AG09309 (cell line): ENCODE measurements around the gene BPIFB3.
"Not testable (repeated sequence)": the region's sequence is repeated elsewhere in the genome, so short reads cannot be mapped to it uniquely, and the experiment has no call there.

Source experiments
- DNase-seq: peaks from one replicate; pipeline ENCODE4 v3.0.0-alpha.2; 2010; ENCODE audit warnings: low read depth
- H3K4me3 ChIP-seq: 2 replicates; pipeline ENCODE4 v1.5.1; 2011; ENCODE audit warnings: mild to moderate bottlenecking, low read depth, low read length, moderate library complexity; ENCODE audit not compliant: control insufficient read depth
- TF ChIP-seq, protein P1 (sequence below): IDR thresholded peaks from 2 replicates; pipeline ENCODE4 v1.5.1; 2011; ENCODE audit warnings: mild to moderate bottlenecking, low read depth, low read length, inconsistent platforms; ENCODE audit not compliant: insufficient read depth, control insufficient read depth; ENCODE audit errors: missing control alignments

The BPIFB3 gene

DNA sequence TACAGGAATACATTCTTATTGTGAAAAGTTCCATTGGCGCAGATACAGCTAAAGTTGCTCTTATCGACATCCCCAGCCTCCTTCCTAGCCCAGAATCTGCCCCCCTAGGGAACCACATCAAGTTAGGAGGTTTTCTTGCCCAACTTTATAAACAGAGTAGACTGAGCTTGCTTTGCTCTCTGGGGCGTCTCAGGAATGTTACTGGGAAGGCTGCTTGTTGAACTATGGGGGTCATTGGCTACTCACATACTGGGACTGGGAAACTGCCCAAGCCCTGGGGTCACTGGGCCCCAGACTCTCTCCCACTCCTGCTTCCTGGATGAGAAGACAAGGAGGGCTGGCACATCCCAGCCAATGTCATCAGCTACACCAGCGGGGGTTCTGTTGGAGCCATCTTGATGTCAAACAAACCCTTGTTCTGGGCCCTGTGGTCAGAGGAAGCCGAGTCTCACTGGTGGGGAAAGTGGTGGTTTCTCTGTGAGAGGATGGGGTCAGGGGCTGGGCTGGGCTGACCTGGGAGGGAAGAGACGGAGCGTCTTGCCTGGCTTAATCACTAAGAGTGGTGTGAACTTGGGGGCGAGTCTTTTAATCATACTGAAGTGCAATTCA lies 51.7 kb downstream of the BPIFB3 start:
- H3K4me3 ChIP-seq = no peak overlapping the region
- no peak for DNase-seq
- TF ChIP-seq, protein P1, sequence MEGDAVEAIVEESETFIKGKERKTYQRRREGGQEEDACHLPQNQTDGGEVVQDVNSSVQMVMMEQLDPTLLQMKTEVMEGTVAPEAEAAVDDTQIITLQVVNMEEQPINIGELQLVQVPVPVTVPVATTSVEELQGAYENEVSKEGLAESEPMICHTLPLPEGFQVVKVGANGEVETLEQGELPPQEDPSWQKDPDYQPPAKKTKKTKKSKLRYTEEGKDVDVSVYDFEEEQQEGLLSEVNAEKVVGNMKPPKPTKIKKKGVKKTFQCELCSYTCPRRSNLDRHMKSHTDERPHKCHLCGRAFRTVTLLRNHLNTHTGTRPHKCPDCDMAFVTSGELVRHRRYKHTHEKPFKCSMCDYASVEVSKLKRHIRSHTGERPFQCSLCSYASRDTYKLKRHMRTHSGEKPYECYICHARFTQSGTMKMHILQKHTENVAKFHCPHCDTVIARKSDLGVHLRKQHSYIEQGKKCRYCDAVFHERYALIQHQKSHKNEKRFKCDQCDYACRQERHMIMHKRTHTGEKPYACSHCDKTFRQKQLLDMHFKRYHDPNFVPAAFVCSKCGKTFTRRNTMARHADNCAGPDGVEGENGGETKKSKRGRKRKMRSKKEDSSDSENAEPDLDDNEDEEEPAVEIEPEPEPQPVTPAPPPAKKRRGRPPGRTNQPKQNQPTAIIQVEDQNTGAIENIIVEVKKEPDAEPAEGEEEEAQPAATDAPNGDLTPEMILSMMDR = no peak

DNA sequence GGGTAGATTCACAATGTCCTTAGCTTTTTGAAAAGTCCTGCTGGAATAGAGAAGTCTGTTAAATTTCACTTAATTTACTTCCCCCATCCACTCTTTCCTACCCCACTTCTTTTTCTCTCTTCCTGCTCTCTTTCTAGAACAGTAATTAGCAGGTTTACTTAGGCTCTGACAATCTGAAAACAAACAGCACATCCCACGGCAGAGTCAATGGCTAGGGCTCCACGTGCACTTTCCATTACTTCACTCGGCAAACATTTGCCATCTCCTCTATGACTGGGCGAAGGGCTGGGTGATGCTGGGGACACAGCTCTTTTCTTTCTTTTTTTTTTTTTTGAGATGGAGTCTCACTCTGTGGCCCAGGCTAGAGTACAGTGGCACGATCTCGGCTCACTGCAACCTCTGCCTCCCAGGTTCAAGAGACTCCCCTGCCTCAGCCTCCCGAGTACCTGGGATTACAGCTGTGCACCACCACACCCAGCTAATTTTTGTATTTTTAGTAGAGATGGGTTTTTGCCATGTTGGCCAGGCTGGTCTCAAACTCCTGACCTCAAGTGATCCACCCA lies 52.4 kb downstream of the BPIFB3 start:
- H3K4me3 ChIP-seq, DNase-seq: not testable (repeated sequence)

DNA sequence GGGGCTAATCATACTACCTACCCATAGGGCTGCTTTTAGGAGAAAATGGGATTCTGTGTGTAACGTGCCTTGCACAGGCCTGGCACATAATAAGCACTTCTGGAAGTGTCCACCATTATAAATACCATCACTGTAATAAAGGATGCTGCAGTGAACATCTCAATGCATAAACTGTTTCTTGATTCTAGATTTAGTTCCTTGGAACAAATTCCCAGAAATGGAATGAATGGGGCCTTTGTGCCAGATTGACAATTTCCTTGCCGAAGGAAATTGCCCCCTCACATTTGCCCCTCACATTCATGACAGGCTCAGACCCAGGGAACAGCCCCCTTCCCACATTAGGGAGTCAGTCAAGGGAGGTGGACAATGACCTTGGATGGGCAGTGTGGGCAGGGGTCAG lies 55.0 kb downstream of the BPIFB3 start:
- no peak overlapping the region for H3K4me3 ChIP-seq
- no peak for DNase-seq
- TF ChIP-seq, protein P1 = no peak

DNA sequence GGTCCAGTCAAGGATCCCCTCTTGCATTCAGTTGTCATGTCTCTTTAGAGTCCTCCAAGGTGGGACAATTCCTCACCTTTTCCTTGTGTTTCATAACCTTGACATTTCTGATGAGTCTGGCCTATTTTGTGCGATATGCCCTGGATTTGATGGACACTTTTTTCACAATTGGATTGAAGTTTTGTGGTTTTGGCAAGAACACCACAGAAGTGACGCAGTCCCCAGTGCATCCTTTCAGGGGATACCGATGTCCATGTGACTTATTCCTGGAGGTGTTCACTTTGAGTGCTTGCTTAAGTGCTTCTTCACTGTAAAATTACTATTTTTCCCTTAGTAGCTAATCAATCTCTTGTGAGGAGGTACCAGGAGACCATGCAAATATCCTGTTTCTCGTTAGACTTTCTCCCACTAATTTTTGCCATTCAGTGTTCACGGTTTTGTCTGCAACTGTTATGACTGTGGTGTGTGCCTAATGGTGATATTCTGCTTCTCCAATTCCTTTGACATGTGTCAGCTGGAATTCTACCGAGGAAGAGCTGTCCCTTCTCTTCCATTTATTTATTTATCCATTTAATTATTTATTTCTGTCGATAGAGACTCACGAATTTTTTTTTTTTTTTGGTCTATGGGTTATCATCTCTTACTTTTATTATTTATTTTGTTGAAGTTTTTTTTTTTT lies 56.6 kb downstream of the BPIFB3 start:
- DNase-seq = no peak
- TF ChIP-seq, protein P1 = no peak
- H3K4me3 ChIP-seq = no peak overlapping the region

DNA sequence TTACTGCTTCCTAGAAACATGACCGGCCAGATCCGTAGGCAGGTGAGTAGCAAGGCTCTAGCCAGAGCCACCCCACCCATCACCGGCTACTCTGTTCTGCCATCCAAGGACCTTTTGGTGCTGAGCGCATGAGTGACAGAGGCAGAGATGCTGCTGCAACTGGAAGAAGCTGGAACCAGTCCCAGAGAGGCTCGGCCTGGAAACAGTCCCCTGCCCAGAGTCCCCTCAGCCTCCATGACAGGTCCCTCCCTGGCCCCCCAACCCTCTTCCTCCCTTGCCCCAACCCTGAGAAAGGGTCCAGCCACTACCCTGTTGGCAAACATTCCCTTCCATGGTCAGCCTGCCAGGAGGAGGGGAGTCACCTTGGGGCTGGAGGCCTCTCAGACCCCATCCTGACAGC lies 57.6 kb downstream of the BPIFB3 start:
- H3K4me3 ChIP-seq = no peak overlapping the region

DNA sequence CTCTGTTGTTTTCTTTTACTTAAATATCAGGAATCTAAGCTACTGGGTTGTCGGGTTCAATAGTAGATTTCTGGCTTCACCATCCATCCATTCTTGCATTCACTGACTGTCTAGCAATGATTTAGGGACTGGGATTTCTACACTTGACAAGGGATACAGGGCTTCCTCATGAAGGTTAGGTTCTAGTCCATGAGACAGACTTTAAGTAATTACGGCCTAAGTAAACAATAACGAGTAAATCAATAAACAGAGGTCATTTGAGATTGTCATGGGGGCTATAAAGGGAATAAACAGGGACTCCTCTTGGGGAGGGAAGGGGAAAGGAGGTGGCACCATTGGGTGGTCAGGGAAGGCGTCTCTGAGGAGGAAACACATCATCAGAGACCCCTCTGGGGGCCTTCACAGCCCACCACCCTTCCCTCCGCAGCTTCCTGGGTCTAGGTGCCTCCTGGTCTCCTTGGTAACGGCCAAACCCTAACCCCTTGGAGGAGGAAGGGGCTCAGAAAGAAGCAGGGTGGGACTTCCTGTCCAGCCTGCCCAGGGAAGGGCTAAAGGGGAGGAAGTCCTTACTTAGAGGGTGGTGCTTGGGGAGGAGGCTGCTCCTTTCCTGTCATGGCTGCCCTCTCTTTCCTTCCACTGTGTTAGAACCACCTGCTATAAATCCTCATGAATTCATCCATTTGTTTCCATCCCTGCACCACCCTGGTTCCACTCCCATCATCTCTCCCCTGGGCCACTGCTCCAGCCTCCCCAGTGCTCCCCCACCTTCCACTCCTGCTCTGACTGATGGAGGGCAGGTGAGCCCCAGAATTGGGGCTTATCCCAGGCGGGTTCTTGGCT lies 59.1 kb downstream of the BPIFB3 start:
- TF ChIP-seq, protein P1 = no peak
- no peak overlapping the region for H3K4me3 ChIP-seq
- no peak for DNase-seq

More for the DNA sequence above, 57.6 kb downstream of the BPIFB3 start:
- DNase-seq = no peak
- TF ChIP-seq, protein P1 = no peak
